GM18526 (cell line): ENCODE data around the gene ARFGAP3.

Source experiments
- POLR2A ChIP-seq: IDR thresholded peaks from 3 replicates; pipeline ENCODE4 v1.6.1; 2011; ENCODE audit not compliant: insufficient read length; ENCODE audit errors: extremely low read depth

The ARFGAP3 gene

DNA sequence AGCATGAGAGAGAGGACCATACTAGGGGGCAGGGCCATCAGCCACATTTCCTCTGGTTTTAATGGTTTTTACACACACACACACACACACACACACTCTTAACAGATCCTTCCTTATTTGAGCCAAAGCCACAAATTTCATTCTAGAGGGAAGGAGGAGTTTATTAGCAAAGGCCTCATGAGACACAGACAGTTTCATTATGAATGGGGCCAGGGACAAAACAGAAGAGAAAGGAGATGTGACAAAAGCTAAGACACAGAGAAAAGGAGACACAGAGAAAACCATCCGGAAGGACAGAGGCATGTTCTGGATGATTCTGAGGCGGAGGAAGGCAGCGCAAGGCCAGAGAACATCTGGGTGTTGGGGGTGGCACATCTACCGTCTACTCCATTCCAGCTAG lies 32.2 kb upstream of the ARFGAP3 start:
- TF ChIP-seq POLR2A, result no peak

GRCh38 chr22:42887523-42888507 lies 30.7 kb upstream of the ARFGAP3 start:
- no peak for TF ChIP-seq POLR2A

- TF ChIP-seq POLR2A, result no peak
Measured at GRCh38 chr22:42887120-42887519, 30.0 kb upstream of the ARFGAP3 start.

- no peak for TF ChIP-seq POLR2A
Measured at GRCh38 chr22:42885446-42885845, 28.4 kb upstream of the ARFGAP3 start.

DNA sequence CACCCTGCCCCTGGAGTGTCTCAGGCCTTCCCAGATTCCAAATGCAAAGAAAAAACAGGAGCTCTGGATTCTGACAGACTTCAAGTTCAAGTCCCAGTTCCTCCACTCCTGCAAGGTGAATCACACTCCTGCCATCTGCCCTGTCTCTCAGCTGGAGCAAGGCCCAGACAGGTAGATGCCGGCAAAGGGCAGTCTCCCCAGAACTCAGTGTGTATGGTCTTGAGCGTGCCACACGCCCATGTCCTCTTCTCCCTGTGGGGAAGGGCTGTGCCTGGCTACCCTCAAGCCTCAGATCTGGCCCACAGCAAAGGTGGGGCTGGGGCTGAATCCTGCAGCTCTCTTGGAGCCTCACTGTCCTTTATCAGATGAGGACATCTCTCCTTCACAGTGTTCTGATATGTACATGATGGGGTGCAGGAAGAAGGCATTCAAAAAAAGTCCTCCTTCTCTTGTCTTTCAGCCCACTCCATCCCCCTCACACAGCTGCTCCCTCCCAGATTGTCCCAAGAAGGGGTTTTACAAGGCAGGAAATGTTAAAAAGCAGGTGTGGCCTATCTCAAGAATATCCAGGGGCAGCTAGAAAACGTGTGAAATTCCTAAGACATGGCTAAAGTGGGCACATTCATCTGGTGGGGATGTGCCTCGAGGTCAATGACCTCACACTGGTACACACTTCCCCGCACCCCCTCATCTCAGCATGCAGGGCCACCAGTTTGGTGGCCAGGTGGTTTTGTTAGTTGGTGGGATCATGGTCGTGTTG lies 27.7 kb upstream of the ARFGAP3 start:
- TF ChIP-seq POLR2A, result no peak

DNA sequence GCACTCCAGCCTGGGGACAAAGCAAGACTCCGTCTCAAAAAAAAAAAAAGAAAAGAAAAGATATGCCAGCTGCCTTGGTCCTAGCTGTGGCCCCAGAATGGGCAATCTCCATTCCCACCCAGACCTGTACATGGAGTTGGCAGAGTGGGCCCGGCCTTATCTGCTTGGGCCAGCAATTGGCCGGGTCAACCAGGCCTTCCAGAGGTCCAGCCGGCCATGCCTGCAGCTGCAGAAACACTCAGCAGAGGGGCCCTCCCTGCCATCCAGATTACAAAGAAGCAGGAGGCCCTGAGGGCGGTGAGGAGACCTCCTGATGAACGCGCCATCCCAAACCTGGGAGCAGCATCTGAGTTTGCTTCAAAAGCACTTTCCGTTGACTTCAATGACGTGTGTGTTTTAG lies 26.9 kb upstream of the ARFGAP3 start:
- no peak for TF ChIP-seq POLR2A

- TF ChIP-seq POLR2A, result no peak
Measured at GRCh38 chr22:42883121-42883520, 26.0 kb upstream of the ARFGAP3 start.

GRCh38 chr22:42881982-42882656 lies 25.0 kb upstream of the ARFGAP3 start:
- no peak for TF ChIP-seq POLR2A

GRCh38 chr22:42881298-42881697 lies 24.2 kb upstream of the ARFGAP3 start:
- no peak for TF ChIP-seq POLR2A

- TF ChIP-seq POLR2A, result no peak
Measured at GRCh38 chr22:42880815-42881214, 23.7 kb upstream of the ARFGAP3 start.

DNA sequence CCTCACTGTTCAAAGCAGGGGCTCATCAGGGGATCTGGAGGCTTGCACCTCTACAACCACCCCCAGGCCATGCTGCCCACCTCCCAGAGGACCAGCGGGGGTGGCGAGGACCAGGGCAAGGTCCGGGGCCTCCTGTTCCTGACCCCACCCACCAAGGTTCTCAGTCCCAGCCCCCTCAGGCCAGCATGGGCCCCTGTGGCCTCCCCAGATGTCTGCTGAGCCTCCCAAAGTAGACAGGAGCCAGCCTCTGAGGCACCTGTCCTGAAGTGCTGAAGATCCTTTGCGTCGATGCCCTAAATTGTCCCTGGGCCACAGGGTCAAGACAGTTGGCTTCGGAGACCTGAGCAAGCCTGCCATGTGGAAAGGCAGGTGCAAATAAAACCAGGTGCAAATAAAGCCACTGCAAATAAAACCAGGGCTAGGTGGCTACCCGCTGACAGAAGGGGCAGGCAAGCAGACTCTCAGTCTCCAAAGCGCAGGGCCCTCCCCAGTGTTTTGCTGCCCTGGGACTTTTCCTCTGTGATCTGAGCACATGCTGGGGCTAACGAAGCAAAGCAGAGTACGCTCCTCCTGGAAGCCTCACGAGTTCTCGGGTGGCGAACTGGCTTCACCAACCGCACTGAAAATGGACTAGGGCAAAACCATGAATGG lies 22.4 kb upstream of the ARFGAP3 start:
- no peak for TF ChIP-seq POLR2A

DNA sequence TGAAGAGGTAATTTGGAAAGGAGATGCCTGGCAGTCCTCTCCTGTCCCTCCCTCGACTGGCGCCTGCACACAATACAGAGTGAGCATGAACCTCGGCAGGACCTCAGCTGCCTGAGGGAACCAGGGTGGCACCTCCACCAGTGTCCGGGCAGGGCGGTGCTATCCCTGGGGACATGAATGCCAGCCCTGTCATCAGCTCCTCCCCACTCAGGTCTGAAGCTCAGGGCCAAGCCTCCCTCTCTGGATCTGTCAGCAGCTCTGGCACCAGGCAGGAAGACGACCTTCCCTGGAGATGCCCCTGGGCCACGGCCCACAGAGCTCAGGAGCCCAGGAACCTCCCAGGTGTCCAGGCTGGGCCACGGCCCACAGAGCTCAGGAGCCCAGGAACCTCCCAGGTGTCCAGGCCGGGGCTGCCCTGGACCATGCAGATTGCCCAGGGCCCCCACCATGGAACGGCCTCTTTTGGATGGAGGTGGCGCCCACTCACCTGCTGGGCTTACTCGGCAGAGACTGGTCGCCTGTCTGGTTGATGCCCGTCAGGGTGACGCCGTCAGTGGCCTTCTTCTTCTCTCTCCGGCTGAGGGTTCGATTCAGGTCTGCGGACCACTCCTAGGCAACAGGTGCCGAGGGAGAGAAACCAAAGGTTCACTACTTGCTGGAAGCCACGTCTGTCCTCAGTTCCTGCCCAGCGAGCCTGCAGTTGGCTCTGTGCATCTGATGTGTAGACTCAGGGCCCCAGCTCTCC lies 21.7 kb upstream of the ARFGAP3 start:
- no peak for TF ChIP-seq POLR2A

GRCh38 chr22:42877597-42878340 lies 20.7 kb upstream of the ARFGAP3 start:
- TF ChIP-seq POLR2A, result no peak

DNA sequence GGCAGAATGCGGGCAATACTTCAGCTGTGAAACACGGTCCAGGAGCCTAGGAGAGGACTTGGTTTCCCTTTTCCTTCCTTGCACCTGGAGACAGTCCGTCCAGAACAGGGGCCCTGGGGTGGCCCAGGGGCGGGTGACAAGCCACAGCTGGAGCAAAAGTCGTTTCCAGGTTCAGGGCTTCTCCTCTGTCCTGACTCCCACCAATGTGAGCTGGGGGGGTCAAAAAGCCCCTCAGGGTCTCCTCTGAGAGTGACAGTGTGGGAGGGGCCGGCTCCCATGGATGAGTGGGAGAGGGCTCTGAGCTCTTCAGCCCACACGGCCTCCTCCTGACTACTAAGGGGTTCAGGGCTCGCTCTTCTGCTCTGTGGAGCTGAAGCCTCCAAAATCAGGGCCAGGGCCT lies 20.1 kb upstream of the ARFGAP3 start:
- TF ChIP-seq POLR2A, result no peak
